A673 (cell line): ENCODE results near the gene UBALD1. TPM values are rescaled to one million over a fixed set of nuclear protein-coding genes. Genes with fewer than 3 reads are reported as not detected.
A peak's percentile ranks its signal among the peaks of the same experiment; 100 is the strongest.

Experiments
- BruUV-seq: library from RNA; stranded (reverse); fragments of 400-500 nt; replicated peaks from 2 replicates; lab custom pipeline; 2021; lab: Mats Ljungman, UMichigan
- CTCF ChIA-PET: fragments of 300-600 bp; sonication (Branson Sonifier 250); formaldehyde crosslinking; loops from one replicate; lab custom pipeline; 2022; ENCODE audit warnings: antibody characterized with exemption; lab: Charles Lee
- POLR2A ChIA-PET: fragments of 300-600 bp; sonication (Branson Sonifier 250); formaldehyde crosslinking; loops from one replicate; lab custom pipeline; 2022; ENCODE audit warnings: antibody characterized with exemption; ENCODE audit not compliant: low non-redundant PET; lab: Charles Lee
- DNase-seq: peaks from one replicate; pipeline ENCODE4 v3.0.0-alpha.2; 2015; ENCODE audit warnings: low spot score
- H3K27ac ChIP-seq: fragments of 200-600 bp; sonication (generic); 2 replicates; pipeline ENCODE4 v1.5.1; 2016; ENCODE audit warnings: mixed run types, low read depth, mild to moderate bottlenecking, mixed read lengths, antibody characterized with exemption, low read length; ENCODE audit not compliant: poor library complexity, severe bottlenecking
- H3K27me3 ChIP-seq: fragments of 200-600 bp; sonication (generic); replicated peaks from 2 replicates; pipeline ENCODE4 v1.6.1; 2017; ENCODE audit warnings: mixed run types, low read depth, mild to moderate bottlenecking, mixed read lengths, antibody characterized with exemption, low read length; ENCODE audit not compliant: insufficient read depth, poor library complexity
- H3K36me3 ChIP-seq: fragments of 200-600 bp; sonication (generic); 2 replicates; pipeline ENCODE4 v1.6.1; 2016; ENCODE audit warnings: mixed run types, mild to moderate bottlenecking, mixed read lengths, antibody characterized with exemption, low read length; ENCODE audit not compliant: insufficient read depth, poor library complexity, severe bottlenecking
- H3K4me1 ChIP-seq: fragments of 200-600 bp; sonication (generic); 2 replicates; pipeline ENCODE4 v1.6.1; 2017; ENCODE audit warnings: mixed run types, mild to moderate bottlenecking, mixed read lengths, antibody characterized with exemption, low read length; ENCODE audit not compliant: insufficient read depth, poor library complexity, severe bottlenecking
- H3K4me3 ChIP-seq: fragments of 200-600 bp; sonication (generic); 2 replicates; pipeline ENCODE4 v1.5.1; 2016; ENCODE audit warnings: low read depth, mixed run types, mild to moderate bottlenecking, mixed read lengths, low read length; ENCODE audit not compliant: poor library complexity, severe bottlenecking
- H3K9me3 ChIP-seq: fragments of 200-600 bp; sonication (generic); 2 replicates; pipeline ENCODE4 v1.6.1; 2016; ENCODE audit warnings: mixed run types, low read depth, mild to moderate bottlenecking, mixed read lengths, antibody characterized with exemption, low read length; ENCODE audit not compliant: poor library complexity, severe bottlenecking
- EZH2 ChIP-seq: fragments of 200-600 bp; sonication (generic); IDR thresholded peaks from 2 replicates; pipeline ENCODE4 v1.6.1; 2017; ENCODE audit warnings: borderline replicate concordance, low read depth, mild to moderate bottlenecking, mixed read lengths, antibody characterized with exemption, low read length; ENCODE audit not compliant: poor library complexity, severe bottlenecking
- intact Hi-C: fragments of 100-400 bp; cut with micrococcal nuclease; formaldehyde crosslinking; loops from one replicate; pipeline ENCODE4 v1.10.0; 2022; ENCODE audit not compliant: unreplicated experiment
- total RNA-seq: library from RNA; stranded (reverse); gene quantifications from 2 replicates; pipeline ENCODE4 v1.2.3, GENCODE V29; 2021
- TF ChIP-seq, protein P1 (sequence below): fragments of 300-800, 200-600 bp; sonication (generic); conservative IDR thresholded peaks from 2 replicates; pipeline ENCODE4 v1.5.1; 2017; ENCODE audit warnings: low read depth, mild to moderate bottlenecking, antibody characterized with exemption, low read length, moderate library complexity, mixed read lengths

UBALD1 gene
- total RNA-seq, 1 experiment from 2014 or later = 36.5 TPM

DNA sequence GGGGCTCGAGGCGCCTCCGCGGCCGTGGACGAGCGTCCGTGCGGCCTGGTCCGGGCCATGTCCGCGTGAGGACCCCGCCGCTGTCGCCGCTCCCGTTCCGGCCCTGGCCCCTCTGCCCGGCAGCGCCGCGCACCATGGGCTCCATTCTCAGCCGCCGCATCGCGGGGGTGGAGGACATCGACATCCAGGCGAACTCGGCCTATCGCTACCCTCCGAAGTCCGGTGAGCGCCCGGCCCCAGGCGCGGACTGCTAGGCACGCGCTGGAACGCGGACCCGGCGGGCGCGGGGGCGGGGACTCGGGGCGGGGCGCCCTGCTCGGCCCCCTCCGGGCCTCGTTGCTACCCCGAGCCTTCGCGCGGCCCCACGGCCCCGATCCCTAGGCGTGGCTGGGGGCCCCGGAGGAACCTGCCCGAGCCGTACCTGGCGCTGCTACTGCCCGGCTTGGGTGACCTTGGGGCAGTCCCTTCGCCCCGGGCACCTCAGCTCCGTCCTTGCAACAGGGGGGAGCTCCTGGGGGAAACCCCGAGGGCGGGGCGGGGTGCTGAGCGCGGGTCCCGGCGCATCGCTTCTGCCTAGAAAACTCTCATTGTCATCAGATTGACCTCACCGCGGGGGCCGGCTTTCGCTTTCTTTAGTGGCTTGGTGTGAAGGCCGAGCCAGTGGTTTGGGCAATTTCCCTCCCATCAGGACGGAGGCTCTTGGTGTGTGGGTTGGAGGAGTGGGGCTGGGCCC is 10.3 kb upstream of the UBALD1 start:
- H3K27me3 ChIP-seq = no peaks in the 10 kb centered on the region
- H3K36me3 ChIP-seq = peaks cover 5% of the 10 kb centered on the region
- ChIA-PET POLR2A (no interaction called here), CTCF (interaction anchor here (0.6 to 1.2 kb wide), 4 partner anchors 12 to 109 kb away, joined by 3 to 4 read pairs (median 3); partner anchors contain the start of genes ANKS3 and DNAAF8)
- DNase-seq = peak; percentile 28
- intact Hi-C loops = no loop called here
- H3K9me3 ChIP-seq = no peaks in the 10 kb centered on the region
- TF ChIP-seq EZH2 = no peak
- TF ChIP-seq, protein P1, sequence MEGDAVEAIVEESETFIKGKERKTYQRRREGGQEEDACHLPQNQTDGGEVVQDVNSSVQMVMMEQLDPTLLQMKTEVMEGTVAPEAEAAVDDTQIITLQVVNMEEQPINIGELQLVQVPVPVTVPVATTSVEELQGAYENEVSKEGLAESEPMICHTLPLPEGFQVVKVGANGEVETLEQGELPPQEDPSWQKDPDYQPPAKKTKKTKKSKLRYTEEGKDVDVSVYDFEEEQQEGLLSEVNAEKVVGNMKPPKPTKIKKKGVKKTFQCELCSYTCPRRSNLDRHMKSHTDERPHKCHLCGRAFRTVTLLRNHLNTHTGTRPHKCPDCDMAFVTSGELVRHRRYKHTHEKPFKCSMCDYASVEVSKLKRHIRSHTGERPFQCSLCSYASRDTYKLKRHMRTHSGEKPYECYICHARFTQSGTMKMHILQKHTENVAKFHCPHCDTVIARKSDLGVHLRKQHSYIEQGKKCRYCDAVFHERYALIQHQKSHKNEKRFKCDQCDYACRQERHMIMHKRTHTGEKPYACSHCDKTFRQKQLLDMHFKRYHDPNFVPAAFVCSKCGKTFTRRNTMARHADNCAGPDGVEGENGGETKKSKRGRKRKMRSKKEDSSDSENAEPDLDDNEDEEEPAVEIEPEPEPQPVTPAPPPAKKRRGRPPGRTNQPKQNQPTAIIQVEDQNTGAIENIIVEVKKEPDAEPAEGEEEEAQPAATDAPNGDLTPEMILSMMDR = no peak
- peak overlapping the region; percentile 99 for H3K4me3 ChIP-seq
- peak overlapping the region; percentile 92 for H3K27ac ChIP-seq
- peaks cover 6% of the 10 kb centered on the region for H3K4me1 ChIP-seq
- BruUV-seq = no TSS peak

DNA sequence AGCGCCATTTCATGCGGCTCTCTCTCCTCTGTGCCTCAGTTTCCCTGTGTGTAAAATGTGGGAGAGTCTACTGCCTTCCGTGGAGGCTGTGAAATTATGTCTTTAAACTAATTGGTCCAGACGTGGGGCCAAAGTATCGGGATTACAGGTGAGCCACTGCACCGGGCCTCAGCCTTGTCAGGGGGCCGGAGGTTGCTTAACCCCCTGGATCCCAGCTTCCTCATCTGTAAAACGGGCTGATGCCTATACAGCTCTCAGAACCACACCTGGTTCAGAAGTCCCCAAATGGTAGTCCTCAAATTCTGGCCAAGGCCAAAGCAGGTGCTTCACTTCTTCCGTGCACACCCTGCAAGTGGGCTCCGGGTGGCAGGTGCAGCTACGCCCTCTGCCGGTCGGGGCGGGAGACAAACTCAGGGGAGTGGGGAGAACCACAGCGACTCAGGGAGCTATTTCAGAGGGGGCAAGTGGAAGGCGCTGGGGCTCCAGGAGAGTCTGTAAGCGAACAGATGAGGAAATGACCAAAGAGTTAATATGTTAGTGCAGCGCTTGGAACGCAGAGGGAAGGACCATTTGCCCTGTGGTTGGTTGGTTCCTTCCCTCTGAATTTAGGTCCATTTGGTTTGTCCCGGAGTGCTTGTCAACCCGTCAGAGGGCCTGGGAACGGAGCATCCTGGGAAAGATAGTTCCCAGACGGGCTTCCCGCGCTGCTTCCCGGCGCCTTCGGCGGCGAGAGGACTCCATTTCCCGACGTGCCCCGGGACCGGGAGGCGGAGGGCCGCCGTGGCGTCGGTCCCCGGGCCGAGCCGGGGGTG is 9.5 kb upstream of the UBALD1 start, which contains the start of gene MGRN1:
Gene MGRN1 (plus strand): TSS at position 812 of the 812 bp plus-strand sequence. CDS start 135 bp downstream, outside the sequence.
- no peaks in the 10 kb centered on the region for H3K9me3 ChIP-seq
- no TSS peak for BruUV-seq
- peaks cover 6% of the 10 kb centered on the region for H3K4me1 ChIP-seq
- peak within 1 kb of the TSS; percentile 99 for H3K4me3 ChIP-seq
- TF ChIP-seq, protein P1 = peak; percentile 99
- no peak for TF ChIP-seq EZH2
- no peaks in the 10 kb centered on the region for H3K27me3 ChIP-seq
- peak within 1 kb of the TSS; percentile 92 for H3K27ac ChIP-seq
- DNase-seq = peak; percentile 98
- CTCF ChIA-PET = interaction anchor here (0.6 to 1.0 kb wide), 2 partner anchors 25 to 110 kb away, joined by 3 to 4 read pairs; partner anchors contain the start of genes ANKS3 and DNAAF8
- peaks cover 5% of the 10 kb centered on the region for H3K36me3 ChIP-seq
- POLR2A ChIA-PET = interaction anchor here (0.6 kb wide), 1 partner anchor 525 kb away, joined by 3 read pairs; no protein-coding TSS in a partner anchor
- intact Hi-C loops = no loop called here

DNA sequence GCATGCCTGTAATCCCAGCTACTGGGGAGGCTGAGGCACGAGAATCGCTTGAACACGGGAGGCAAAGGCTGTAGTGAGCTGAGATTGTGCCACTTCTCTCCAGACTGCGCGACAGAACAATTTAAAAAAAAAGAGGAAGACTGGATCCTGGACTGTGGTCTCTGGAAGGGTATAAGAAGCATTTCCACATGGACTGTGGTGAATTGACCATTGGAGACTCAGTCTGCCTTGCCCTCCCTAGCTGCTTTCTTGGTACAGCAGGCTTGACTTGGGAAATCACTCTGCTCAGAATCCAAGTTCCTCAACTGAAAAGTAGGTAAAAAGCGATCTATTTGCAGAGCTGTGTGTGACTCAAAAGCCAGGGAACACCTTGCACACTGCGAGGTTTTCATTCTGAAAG is 8.9 kb upstream of the UBALD1 start:
- Histone ChIP-seq H3K27me3 (no peaks in the 10 kb centered on the region), H3K4me1 (peaks cover 6% of the 10 kb centered on the region), H3K27ac (no peak overlapping the region), H3K9me3 (no peaks in the 10 kb centered on the region), H3K36me3 (peaks cover 5% of the 10 kb centered on the region), H3K4me3 (no peak overlapping the region)
- TF ChIP-seq EZH2 = no peak
- TF ChIP-seq, protein P1 = no peak
- DNase-seq = no peak
- ChIA-PET CTCF (interaction anchor here (1.0 kb wide), 1 partner anchor 24 kb away, joined by 3 read pairs; no protein-coding TSS in a partner anchor), POLR2A (interaction anchor here (0.6 kb wide), 1 partner anchor 525 kb away, joined by 3 read pairs; no protein-coding TSS in a partner anchor)
- intact Hi-C loops = no loop called here
- BruUV-seq = no TSS peak
